HEK293T (cell line): ENCODE data around the gene SLC15A3.

Source experiments
- ARNT ChIP-seq: fragments of 450-650 bp; IDR thresholded peaks from 2 replicates; pipeline ENCODE4 v1.6.1; 2017; ENCODE audit warnings: mild to moderate bottlenecking
- CTBP1 ChIP-seq: fragments of 450-650 bp; IDR thresholded peaks from 2 replicates; pipeline ENCODE4 v1.6.1; 2016; ENCODE audit warnings: borderline replicate concordance
- FOXA1 ChIP-seq: fragments of 450-650 bp; IDR thresholded peaks from 2 replicates; pipeline ENCODE4 v1.6.1; 2016; ENCODE audit warnings: mild to moderate bottlenecking
- FOXK2 ChIP-seq: fragments of 450-650 bp; IDR thresholded peaks from 2 replicates; pipeline ENCODE4 v1.6.1; 2016; ENCODE audit warnings: mild to moderate bottlenecking
- FOXM1 ChIP-seq: fragments of 450-650 bp; IDR thresholded peaks from 2 replicates; pipeline ENCODE4 v1.6.1; 2017; ENCODE audit warnings: mild to moderate bottlenecking, borderline replicate concordance
- HDGF ChIP-seq: fragments of 450-650 bp; IDR thresholded peaks from 2 replicates; pipeline ENCODE4 v1.6.1; 2017; ENCODE audit warnings: antibody characterized with exemption, borderline replicate concordance
- LEF1 ChIP-seq: fragments of 450-650 bp; IDR thresholded peaks from 2 replicates; pipeline ENCODE4 v1.6.1; 2017; ENCODE audit warnings: mild to moderate bottlenecking, borderline replicate concordance
- NFRKB ChIP-seq: fragments of 450-650 bp; IDR thresholded peaks from 2 replicates; pipeline ENCODE4 v1.6.1; 2016; ENCODE audit warnings: mild to moderate bottlenecking, moderate library complexity
- SP1 ChIP-seq: fragments of 450-650 bp; IDR thresholded peaks from 2 replicates; pipeline ENCODE4 v1.6.1; 2017
- SUZ12 ChIP-seq: fragments of 450-650 bp; IDR thresholded peaks from 2 replicates; pipeline ENCODE4 v1.6.1; 2016; ENCODE audit warnings: mild to moderate bottlenecking
- TARDBP ChIP-seq: fragments of 450-650 bp; IDR thresholded peaks from 2 replicates; pipeline ENCODE4 v1.6.1; 2016
- ZNF384 ChIP-seq: fragments of 450-650 bp; IDR thresholded peaks from 2 replicates; pipeline ENCODE4 v1.6.1; 2016
- TF ChIP-seq, protein P1 (sequence below): fragments of 450-650 bp; IDR thresholded peaks from 2 replicates; pipeline ENCODE4 v1.6.1; 2016

DNA sequence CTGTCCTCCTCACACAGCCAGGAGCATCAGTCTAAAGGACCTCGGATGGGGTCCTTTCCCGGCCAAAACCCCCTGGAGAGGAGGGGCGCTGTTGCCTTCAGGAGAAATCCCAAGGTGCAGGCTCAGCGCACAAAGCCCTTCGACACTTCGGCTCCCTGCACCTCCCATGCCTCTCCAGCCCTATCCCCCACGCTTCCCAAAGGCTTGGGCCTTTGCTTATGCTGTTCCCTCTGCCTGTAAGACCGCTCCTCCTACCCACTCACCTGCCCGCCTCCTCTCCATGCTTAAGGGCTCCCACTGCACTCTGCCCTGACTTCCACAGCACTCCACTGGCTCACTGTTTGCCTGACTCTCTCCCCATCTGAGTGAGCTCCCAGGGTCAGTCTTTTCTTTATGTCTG, 13.5 kb downstream of the SLC15A3 start:
- TF ChIP-seq FOXK2 (no peak), NFRKB (no peak), FOXA1 (no peak), CTBP1 (no peak), SUZ12 (no peak), SP1 (no peak), ARNT (no peak), ZNF384 (no peak), LEF1 (no peak), HDGF (no peak), FOXM1 (no peak), TARDBP (no peak)
- TF ChIP-seq, protein P1, sequence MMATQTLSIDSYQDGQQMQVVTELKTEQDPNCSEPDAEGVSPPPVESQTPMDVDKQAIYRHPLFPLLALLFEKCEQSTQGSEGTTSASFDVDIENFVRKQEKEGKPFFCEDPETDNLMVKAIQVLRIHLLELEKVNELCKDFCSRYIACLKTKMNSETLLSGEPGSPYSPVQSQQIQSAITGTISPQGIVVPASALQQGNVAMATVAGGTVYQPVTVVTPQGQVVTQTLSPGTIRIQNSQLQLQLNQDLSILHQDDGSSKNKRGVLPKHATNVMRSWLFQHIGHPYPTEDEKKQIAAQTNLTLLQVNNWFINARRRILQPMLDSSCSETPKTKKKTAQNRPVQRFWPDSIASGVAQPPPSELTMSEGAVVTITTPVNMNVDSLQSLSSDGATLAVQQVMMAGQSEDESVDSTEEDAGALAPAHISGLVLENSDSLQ: no peak
